Nephron progenitor cell (in vitro differentiated cells): ENCODE results near the gene OTUD4.
"Not testable (repeated sequence)": the region's sequence is repeated elsewhere in the genome, so short reads cannot be mapped to it uniquely, and the experiment has no call there.

Source experiments
- DNase-seq: peaks from one replicate; pipeline ENCODE4 v3.0.0; 2021
- H3K27ac Mint-ChIP-seq: 2 replicates; pipeline ENCODE4 v1.8.0; 2021; ENCODE audit warnings: mild to moderate bottlenecking, moderate library complexity, mixed read lengths
- H3K27me3 Mint-ChIP-seq: 2 replicates; pipeline ENCODE4 v1.8.0; 2021; ENCODE audit warnings: mild to moderate bottlenecking, low read depth, mixed read lengths; ENCODE audit not compliant: poor library complexity
- H3K36me3 Mint-ChIP-seq: 2 replicates; pipeline ENCODE4 v1.8.0; 2021; ENCODE audit warnings: low read depth, mixed read lengths
- H3K4me1 Mint-ChIP-seq: 2 replicates; pipeline ENCODE4 v1.8.0; 2021; ENCODE audit warnings: mixed read lengths
- H3K4me3 Mint-ChIP-seq: 2 replicates; pipeline ENCODE4 v1.8.0; 2021; ENCODE audit warnings: mild to moderate bottlenecking, moderate library complexity, mixed read lengths
- H3K9me3 Mint-ChIP-seq: 2 replicates; pipeline ENCODE4 v1.8.0; 2021; ENCODE audit warnings: mild to moderate bottlenecking, moderate library complexity, mixed read lengths
- TF ChIP-seq, protein P1 (sequence below): fragments of 200-600 bp; sonication (generic); IDR thresholded peaks from 2 replicates; pipeline ENCODE4 v1.5.0; 2021; ENCODE audit warnings: antibody characterized with exemption

Gene OTUD4

GRCh38 chr4:145182222-145182621, 1.8 kb upstream of the OTUD4 start:
- Mint-ChIP-seq H3K4me3 (peak overlapping the region; percentile 67), H3K9me3 (no peaks in the 10 kb centered on the region), H3K27ac (peak overlapping the region; percentile 64), H3K4me1 (peaks cover 43% of the 10 kb centered on the region), H3K27me3 (peaks cover 9% of the 10 kb centered on the region), H3K36me3 (no peaks in the 10 kb centered on the region)
- TF ChIP-seq, protein P1, sequence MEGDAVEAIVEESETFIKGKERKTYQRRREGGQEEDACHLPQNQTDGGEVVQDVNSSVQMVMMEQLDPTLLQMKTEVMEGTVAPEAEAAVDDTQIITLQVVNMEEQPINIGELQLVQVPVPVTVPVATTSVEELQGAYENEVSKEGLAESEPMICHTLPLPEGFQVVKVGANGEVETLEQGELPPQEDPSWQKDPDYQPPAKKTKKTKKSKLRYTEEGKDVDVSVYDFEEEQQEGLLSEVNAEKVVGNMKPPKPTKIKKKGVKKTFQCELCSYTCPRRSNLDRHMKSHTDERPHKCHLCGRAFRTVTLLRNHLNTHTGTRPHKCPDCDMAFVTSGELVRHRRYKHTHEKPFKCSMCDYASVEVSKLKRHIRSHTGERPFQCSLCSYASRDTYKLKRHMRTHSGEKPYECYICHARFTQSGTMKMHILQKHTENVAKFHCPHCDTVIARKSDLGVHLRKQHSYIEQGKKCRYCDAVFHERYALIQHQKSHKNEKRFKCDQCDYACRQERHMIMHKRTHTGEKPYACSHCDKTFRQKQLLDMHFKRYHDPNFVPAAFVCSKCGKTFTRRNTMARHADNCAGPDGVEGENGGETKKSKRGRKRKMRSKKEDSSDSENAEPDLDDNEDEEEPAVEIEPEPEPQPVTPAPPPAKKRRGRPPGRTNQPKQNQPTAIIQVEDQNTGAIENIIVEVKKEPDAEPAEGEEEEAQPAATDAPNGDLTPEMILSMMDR = no peak
- no peak for DNase-seq

DNA sequence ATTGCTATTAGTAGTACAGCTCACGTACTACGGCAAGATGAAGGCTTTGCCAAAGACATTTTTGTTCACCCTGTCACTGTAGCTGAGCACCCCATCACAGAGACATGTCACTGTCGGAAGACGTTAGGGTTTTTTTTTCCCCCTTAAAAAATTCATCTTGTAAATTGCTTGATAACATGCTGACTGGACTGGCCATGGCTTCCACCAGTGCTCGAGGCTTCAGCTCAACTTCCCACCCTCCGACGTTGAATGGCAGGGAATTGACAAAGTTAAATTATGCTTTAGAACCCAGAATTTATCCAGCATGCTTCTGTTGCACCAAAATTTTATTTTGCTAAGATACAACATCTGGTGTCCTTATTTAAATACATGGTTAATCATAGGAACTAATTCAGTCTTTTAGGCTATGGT, 707 bp upstream of the OTUD4 start:
- H3K4me3 Mint-ChIP-seq = peak overlapping the region; percentile 94
- TF ChIP-seq, protein P1 = no peak
- DNase-seq = no peak
- peaks cover 46% of the 10 kb centered on the region for H3K4me1 Mint-ChIP-seq
- peaks cover 6% of the 10 kb centered on the region for H3K27me3 Mint-ChIP-seq
- no peaks in the 10 kb centered on the region for H3K9me3 Mint-ChIP-seq
- H3K27ac Mint-ChIP-seq = peak overlapping the region; percentile 99
- no peaks in the 10 kb centered on the region for H3K36me3 Mint-ChIP-seq

GRCh38 chr4:145179861-145180297, 510 bp downstream of the OTUD4 start:
- peak; percentile 55 for DNase-seq
- H3K27ac Mint-ChIP-seq, H3K9me3 Mint-ChIP-seq, H3K27me3 Mint-ChIP-seq, H3K36me3 Mint-ChIP-seq: not testable (repeated sequence)
- Mint-ChIP-seq H3K4me3 (peak overlapping the region; percentile 88), H3K4me1 (peaks cover 46% of the 10 kb centered on the region)

GRCh38 chr4:145179281-145179860, 1.0 kb downstream of the OTUD4 start:
- Mint-ChIP-seq H3K27me3 (no peaks in the 10 kb centered on the region), H3K4me1 (peaks cover 46% of the 10 kb centered on the region), H3K36me3 (peaks cover 11% of the 10 kb centered on the region), H3K4me3 (peak overlapping the region; percentile 88), H3K27ac (peak overlapping the region; percentile 98), H3K9me3 (no peaks in the 10 kb centered on the region)
- DNase-seq = peak; percentile 53
- TF ChIP-seq, protein P1 = no peak

GRCh38 chr4:145178740-145179280, 1.6 kb downstream of the OTUD4 start:
- H3K4me1 Mint-ChIP-seq = peaks cover 46% of the 10 kb centered on the region
- H3K4me3 Mint-ChIP-seq = peak overlapping the region; percentile 88
- DNase-seq = no peak
- TF ChIP-seq, protein P1 = no peak
- H3K27ac Mint-ChIP-seq = peak overlapping the region; percentile 98
- peaks cover 16% of the 10 kb centered on the region for H3K36me3 Mint-ChIP-seq
- H3K9me3 Mint-ChIP-seq = no peaks in the 10 kb centered on the region
- no peaks in the 10 kb centered on the region for H3K27me3 Mint-ChIP-seq

- Mint-ChIP-seq H3K36me3 (peaks cover 23% of the 10 kb centered on the region), H3K27ac (peak overlapping the region; percentile 58), H3K27me3 (no peaks in the 10 kb centered on the region), H3K9me3 (no peaks in the 10 kb centered on the region), H3K4me3 (peak overlapping the region; percentile 88), H3K4me1 (peaks cover 44% of the 10 kb centered on the region)
- DNase-seq = no peak
- TF ChIP-seq, protein P1 = no peak
These were observed 2.4 kb downstream of the OTUD4 start for GRCh38 chr4:145177906-145178538.
